Measurements from ENCODE around the gene HSPA5.

Gene HSPA5

GRCh38 chr9:125189361-125190289, 51.5 kb downstream of the HSPA5 start, which contains the start of gene PPP6C:
Gene PPP6C, minus strand, starts transcription at chr9:125189803. Its CDS starts 85 bp downstream, at chr9:125189718.
- TF ChIP-seq CTCF (IDR thresholded peaks at IDR 0.05; ENCODE audit: low read depth, low read length): peak; percentile 87
- Histone ChIP-seq H3K9me3 (ENCODE audit: severe bottlenecking) (no peaks in the 10 kb centered on the region), H3K27ac (peak within 1 kb of the TSS; percentile 87), H3K27me3 (ENCODE audit: insufficient read depth, low read depth, severe bottlenecking) (no peaks in the 10 kb centered on the region), H3K36me3 (peaks cover 17% of the 10 kb centered on the region), H3K4me3 (ENCODE audit: low read depth, low read length) (peak within 1 kb of the TSS; percentile 97)
- peak; percentile 100 for DNase-seq

GRCh38 chr9:125189011-125189360, 52.2 kb downstream of the HSPA5 start:
- TF ChIP-seq CTCF (IDR thresholded peaks at IDR 0.05; ENCODE audit: low read depth, low read length): no peak

More at GRCh38 chr9:125189011-125189360, 52.2 kb downstream of the HSPA5 start:
- Histone ChIP-seq H3K36me3 (peaks cover 18% of the 10 kb centered on the region), H3K27me3 (ENCODE audit: insufficient read depth, low read depth, severe bottlenecking) (no peaks in the 10 kb centered on the region), H3K9me3 (ENCODE audit: severe bottlenecking) (no peaks in the 10 kb centered on the region), H3K4me3 (ENCODE audit: low read depth, low read length) (peak overlapping the region; percentile 97), H3K27ac (peak overlapping the region; percentile 87)
- DNase-seq: peak; percentile 30

All from WERI-Rb-1 (cell line).